Tibial artery (tissue), 4 donors: Measurements from ENCODE around the gene PTPRG.

Source experiments
- DNase-seq, 2 donors: peaks; one replicate each; pipeline ENCODE4 v3.0.0-alpha.2; 2019
- H3K27ac ChIP-seq, 2 donors: fragments of 200-600 bp; sonication (generic) in 1 of 2; 1 replicate in 1 of 2; 2 replicates in 1 of 2; pipeline ENCODE4 v1.5.1; 2018 to 2019; ENCODE audit warnings: mild to moderate bottlenecking in 1 of 2
- H3K27me3 ChIP-seq, 2 donors: fragments of 200-600 bp; sonication (generic) in 1 of 2; one replicate each; pipeline versions ENCODE4 v1.5.1 to v1.6.0; 2016 to 2019
- H3K36me3 ChIP-seq, 3 donors: fragments of 200-600 bp; sonication (generic) in 2 of 3; one replicate each; pipeline ENCODE4 v1.5.1; 2016 to 2019; ENCODE audit warnings: mild to moderate bottlenecking in 2 of 3
- H3K4me1 ChIP-seq, 4 donors: fragments of 200-600 bp; sonication (generic) in 2 of 4; 1 replicate in 3 of 4; 2 replicates in 1 of 4; pipeline ENCODE4 v1.5.1; 2016 to 2019
- H3K4me3 ChIP-seq, 2 donors: fragments of 200-600 bp; sonication (generic) in 1 of 2; 1 replicate in 1 of 2; 2 replicates in 1 of 2; pipeline ENCODE4 v1.5.1; 2018 to 2019; ENCODE audit warnings: mild to moderate bottlenecking in 2 of 2
- H3K9me3 ChIP-seq, 3 donors: fragments of 200-600 bp; sonication (generic) in 1 of 3; one replicate each; pipeline ENCODE4 v1.5.1; 2016 to 2019
- CTCF ChIP-seq, 2 experiments: fragments of 200-600 bp in 1 of 2; fragments of 450-650 bp in 1 of 2; IDR thresholded peaks; one replicate each; pipeline ENCODE4 v1.5.1; 2017 to 2019; ENCODE audit warnings: antibody characterized with exemption in 2 of 2, mild to moderate bottlenecking in 1 of 2, moderate library complexity in 1 of 2
- intact Hi-C: fragments of 100-400 bp; cut with DNase I; formaldehyde crosslinking; loops from one replicate; pipeline ENCODE4 v1.15.0; 2023; ENCODE audit warnings: low total_unique reads

Gene PTPRG

DNA sequence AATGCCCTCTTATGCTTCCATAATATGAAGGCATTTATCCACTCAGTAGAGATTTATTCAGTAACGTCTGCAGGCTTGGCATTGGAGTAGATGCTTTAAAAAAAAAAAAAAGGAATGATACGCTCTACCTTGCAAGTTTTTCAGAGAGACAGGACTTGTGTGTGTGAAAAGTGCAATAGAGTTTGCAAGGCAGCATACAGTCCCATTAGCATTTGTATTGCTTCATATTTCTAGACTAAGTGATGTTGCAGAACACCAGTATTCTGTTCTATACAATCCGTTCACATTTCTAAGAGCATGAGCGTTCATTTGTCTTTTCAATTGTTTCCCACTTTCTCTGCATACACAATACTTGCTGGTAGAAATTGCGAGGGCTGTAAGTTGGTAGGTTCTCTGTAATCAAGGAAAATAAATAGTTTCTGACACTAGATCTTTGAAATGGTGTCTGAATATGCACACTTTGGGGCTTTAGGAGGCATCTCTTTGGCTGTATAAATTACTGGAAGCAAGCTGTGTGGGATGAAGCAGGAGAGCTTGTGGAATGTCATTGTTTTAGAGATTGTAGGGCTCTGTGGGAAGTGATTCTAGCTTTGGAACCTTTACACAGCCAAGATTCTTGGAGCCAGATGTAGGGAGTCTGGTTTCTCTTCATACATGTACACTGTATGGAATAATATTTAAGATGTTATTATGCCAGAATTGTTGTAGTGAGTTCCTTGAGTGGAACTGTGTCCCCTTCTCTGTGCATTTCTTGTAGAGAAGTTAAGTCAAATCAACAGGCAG, 549.3 kb downstream of the PTPRG start:
- H3K27ac ChIP-seq: peak overlapping the region in 1 of 2 donors; percentile 34
- H3K4me3 ChIP-seq: no peak overlapping the region
- no peak for TF ChIP-seq CTCF (IDR thresholded peaks at IDR 0.05)
- no peak for DNase-seq
- H3K4me1 ChIP-seq: peaks cover 0 to 19% (median 2%) of the 10 kb centered on the region in 4 donors
- H3K36me3 ChIP-seq: no peaks in the 10 kb centered on the region
- no peaks in the 10 kb centered on the region for H3K27me3 ChIP-seq
- no peaks in the 10 kb centered on the region for H3K9me3 ChIP-seq
- intact Hi-C loops: no loop called here

DNA sequence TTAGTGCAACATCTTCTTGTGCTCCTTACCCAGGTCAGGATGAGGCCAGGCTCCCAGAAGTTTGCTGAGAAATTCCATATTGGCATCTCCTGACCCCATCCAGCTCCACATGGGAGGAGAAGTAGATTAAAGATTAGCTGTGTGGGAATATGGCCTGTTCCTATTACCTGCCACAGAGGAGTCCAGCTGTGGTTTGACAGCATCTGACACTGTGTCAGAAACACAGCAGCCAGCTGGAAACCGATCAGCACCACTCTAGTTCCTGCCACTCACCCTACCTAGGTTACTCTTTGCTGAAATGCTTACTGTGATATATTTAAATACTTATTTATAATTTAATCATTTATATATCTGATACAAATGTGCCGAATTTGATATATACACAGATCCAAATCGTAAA, 551.7 kb downstream of the PTPRG start:
- intact Hi-C loops: no loop called here
- Histone ChIP-seq H3K4me3 (no peak overlapping the region), H3K4me1 (peaks cover 0 to 34% (median 9%) of the 10 kb centered on the region in 4 donors), H3K36me3 (no peaks in the 10 kb centered on the region), H3K9me3 (no peaks in the 10 kb centered on the region), H3K27me3 (no peaks in the 10 kb centered on the region), H3K27ac (no peak overlapping the region)
- no peak for TF ChIP-seq CTCF (IDR thresholded peaks at IDR 0.05)
- DNase-seq: no peak

- intact Hi-C loops: no loop called here
- no peaks in the 10 kb centered on the region for H3K9me3 ChIP-seq
- H3K36me3 ChIP-seq: no peaks in the 10 kb centered on the region
- no peaks in the 10 kb centered on the region for H3K27me3 ChIP-seq
- H3K4me1 ChIP-seq: peaks cover 0 to 42% (median 9%) of the 10 kb centered on the region in 4 donors
- H3K27ac ChIP-seq: no peak overlapping the region
- DNase-seq: no peak
- H3K4me3 ChIP-seq: no peak overlapping the region
- no peak for TF ChIP-seq CTCF (IDR thresholded peaks at IDR 0.05)
These were observed 553.4 kb downstream of the PTPRG start for GRCh38 chr3:62114763-62115162.

- intact Hi-C loops: no loop called here
- peak overlapping the region; percentile 63 to 69 for H3K27ac ChIP-seq
- H3K36me3 ChIP-seq: no peaks in the 10 kb centered on the region
- H3K27me3 ChIP-seq: no peaks in the 10 kb centered on the region
- DNase-seq: no peak
- H3K9me3 ChIP-seq: no peaks in the 10 kb centered on the region
- no peak overlapping the region for H3K4me3 ChIP-seq
- H3K4me1 ChIP-seq: peaks cover 0 to 66% (median 17%) of the 10 kb centered on the region in 4 donors
- TF ChIP-seq CTCF (IDR thresholded peaks at IDR 0.05): no peak
These were observed 556.7 kb downstream of the PTPRG start for GRCh38 chr3:62117903-62118548.

DNA sequence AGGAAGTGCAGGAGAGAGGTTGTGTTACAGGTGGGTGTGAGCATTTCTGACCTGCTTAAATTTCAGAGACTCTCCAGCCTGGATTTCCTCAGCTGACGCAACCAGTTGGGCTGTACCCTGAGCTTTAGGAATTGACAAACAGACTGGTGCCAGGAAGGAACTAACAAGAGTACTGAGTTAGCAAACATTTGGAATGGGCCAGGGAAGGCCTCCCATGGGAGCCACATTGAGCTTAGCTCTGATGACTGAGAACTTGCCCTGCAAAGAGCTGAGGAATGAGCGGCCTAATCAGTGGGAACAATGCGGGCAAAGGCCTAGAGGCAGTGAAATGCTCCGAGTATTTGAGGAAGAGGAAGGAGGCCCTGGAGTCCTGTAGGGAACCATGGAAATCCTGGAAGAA, 557.8 kb downstream of the PTPRG start:
- intact Hi-C loops: no loop called here

More for the DNA sequence above, 557.8 kb downstream of the PTPRG start:
- Histone ChIP-seq H3K27me3 (no peaks in the 10 kb centered on the region), H3K4me3 (no peak overlapping the region), H3K9me3 (no peaks in the 10 kb centered on the region), H3K36me3 (no peaks in the 10 kb centered on the region), H3K4me1 (peaks cover 0 to 66% (median 17%) of the 10 kb centered on the region in 4 donors), H3K27ac (peak overlapping the region; percentile 63 to 69)
- DNase-seq: peak; percentile 90 to 94
- no peak for TF ChIP-seq CTCF (IDR thresholded peaks at IDR 0.05)
